ENCODE results near the gene ARID5B. TPM values are rescaled to one million over a fixed set of nuclear protein-coding genes. Genes with fewer than 3 reads are reported as not detected.
"Not testable (repeated sequence)": the region's sequence is repeated elsewhere in the genome, so short reads cannot be mapped to it uniquely, and the experiment has no call there.

The ARID5B gene
- polyA plus RNA-seq, 3 donors: 1.00 to 2.5 (median 1.5) TPM

DNA sequence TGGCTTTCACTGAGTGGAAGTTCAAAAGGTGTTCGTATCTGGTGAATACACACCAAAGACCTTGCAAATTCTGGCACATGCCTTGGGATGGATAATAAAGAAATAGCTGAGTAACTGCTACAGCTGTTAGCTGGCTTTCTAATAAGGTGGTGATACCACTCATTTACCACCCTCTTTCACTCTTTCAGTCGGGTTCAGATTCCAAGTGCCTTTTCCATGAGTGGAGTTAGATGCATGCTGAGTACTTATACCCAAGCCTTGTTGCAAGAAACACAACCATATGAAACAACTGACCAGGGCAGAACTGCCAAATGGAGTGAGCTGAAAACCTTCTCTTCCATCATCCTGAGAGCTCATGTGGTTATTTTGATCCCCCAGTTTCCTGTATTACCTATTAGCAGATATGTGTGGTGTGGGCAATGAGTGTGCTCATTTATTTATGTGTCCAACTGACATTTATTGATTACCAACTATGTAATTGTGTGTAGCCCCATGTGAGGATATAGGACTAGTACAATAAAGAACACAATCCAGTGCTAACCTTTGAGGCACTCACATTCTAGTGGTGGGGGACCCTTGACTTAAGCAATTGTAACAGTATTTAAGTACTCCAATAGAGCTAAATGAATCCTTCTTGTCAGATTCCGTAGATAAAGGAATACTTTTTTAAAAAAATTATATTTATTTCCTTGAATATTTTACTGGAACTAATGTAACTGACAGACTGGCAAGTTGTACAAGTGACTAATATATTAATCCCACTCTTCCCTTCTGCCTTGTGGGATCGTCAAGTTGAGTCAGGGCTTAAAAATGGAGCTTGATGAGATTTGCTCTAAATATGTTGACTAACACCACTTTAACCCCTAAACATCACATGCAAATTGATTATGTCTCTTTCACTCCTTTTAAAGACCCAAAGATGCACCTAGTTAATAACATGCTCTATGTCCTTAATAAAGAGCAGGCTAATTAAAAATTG is 124.7 kb downstream of the ARID5B start:
- Histone ChIP-seq H3K36me3 (replicated peaks in 1 of 2; ENCODE audit: control insufficient read depth in 1 of 2, insufficient read depth in 2 of 2, low read length in 2 of 2) (no peaks in the 10 kb centered on the region), H3K9ac (ENCODE audit: insufficient read depth, low read length, poor library complexity, severe bottlenecking) (no peak overlapping the region), H3K4me2 (replicated peaks; ENCODE audit: extremely low read depth, low read length, poor library complexity, severe bottlenecking) (no peak overlapping the region), H4K20me1 (ENCODE audit: insufficient read depth, low read length) (no peaks in the 10 kb centered on the region), H3K4me3 (replicated peaks in 1 of 3; ENCODE audit: low read depth in 2 of 3, low read length in 3 of 3) (no peak overlapping the region), H3K9me3 (replicated peaks in 1 of 2; ENCODE audit: control insufficient read depth in 1 of 2, insufficient read depth in 1 of 2, low read length in 2 of 2) (no peaks in the 10 kb centered on the region), H3K4me1 (ENCODE audit: control insufficient read depth in 1 of 2, insufficient read depth in 2 of 2, low read length in 2 of 2) (peaks cover 8 to 16% of the 10 kb centered on the region in 2 donors), H3K79me2 (ENCODE audit: insufficient read depth, low read length) (no peaks in the 10 kb centered on the region), H3K27me3 (ENCODE audit: control insufficient read depth in 2 of 2, insufficient read depth in 2 of 2, low read length in 2 of 2) (no peaks in the 10 kb centered on the region), H3K27ac (ENCODE audit: low read depth in 1 of 2, low read length in 2 of 2) (no peak overlapping the region), H2AFZ (ENCODE audit: insufficient read depth, low read depth, low read length, poor library complexity, severe bottlenecking) (no peak overlapping the region)
- Mint-ChIP-seq H3K27ac (peak overlapping the region in 1 of 7 donors; percentile 41), H3K4me3 (no peak overlapping the region), H3K27me3 (ENCODE audit: low read depth in 3 of 3) (no peaks in the 10 kb centered on the region), H3K36me3 (peaks cover 2 to 5% of the 10 kb centered on the region in 2 donors), H3K4me1 (peaks cover 25% of the 10 kb centered on the region), H3K9me3 (peaks cover 0 to 2% (median 0%) of the 10 kb centered on the region in 7 donors)
- no peak for DNase-seq
- WGBS (ENCODE audit: insufficient coverage): no CpG with 5 or more reads among the region's 4 CpGs
- intact Hi-C loops (cut with micrococcal nuclease): no loop called here
- TF ChIP-seq, protein P1, sequence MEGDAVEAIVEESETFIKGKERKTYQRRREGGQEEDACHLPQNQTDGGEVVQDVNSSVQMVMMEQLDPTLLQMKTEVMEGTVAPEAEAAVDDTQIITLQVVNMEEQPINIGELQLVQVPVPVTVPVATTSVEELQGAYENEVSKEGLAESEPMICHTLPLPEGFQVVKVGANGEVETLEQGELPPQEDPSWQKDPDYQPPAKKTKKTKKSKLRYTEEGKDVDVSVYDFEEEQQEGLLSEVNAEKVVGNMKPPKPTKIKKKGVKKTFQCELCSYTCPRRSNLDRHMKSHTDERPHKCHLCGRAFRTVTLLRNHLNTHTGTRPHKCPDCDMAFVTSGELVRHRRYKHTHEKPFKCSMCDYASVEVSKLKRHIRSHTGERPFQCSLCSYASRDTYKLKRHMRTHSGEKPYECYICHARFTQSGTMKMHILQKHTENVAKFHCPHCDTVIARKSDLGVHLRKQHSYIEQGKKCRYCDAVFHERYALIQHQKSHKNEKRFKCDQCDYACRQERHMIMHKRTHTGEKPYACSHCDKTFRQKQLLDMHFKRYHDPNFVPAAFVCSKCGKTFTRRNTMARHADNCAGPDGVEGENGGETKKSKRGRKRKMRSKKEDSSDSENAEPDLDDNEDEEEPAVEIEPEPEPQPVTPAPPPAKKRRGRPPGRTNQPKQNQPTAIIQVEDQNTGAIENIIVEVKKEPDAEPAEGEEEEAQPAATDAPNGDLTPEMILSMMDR (IDR thresholded peaks at IDR 0.05): no peak

DNA sequence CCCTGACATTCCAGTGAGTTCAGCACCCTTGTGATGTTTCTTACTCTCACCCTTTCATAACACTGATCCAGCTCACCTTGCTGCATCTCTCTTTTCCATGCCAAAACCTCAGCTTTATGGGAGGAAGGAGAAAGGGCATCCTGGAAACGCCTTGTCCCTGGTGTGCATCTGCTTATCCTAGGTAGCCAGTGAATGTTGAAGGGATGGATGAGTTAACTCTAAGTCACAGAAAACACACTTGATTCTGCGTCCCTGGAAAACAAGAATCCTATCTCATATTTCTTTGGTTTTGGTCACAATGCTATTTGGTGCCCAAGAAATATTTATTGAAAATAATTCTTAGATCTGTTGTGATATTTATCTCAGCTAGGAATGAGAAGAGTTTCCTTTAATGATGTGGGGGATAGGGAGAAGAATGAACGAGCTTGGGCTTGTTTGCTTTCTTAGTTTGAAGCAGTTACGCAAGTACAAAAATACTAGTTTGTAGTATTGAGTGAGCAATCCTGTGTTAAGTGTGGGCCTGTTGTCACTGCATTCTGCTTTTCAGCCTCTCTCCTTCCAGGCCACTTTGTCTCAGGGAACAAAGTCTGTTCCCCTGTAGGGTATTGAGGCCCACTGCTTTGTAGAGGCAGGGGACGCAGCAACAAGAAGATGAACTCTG is 126.5 kb downstream of the ARID5B start:
- Mint-ChIP-seq H3K36me3 (peaks cover 2 to 5% of the 10 kb centered on the region in 2 donors), H3K27me3 (ENCODE audit: low read depth in 3 of 3) (no peaks in the 10 kb centered on the region), H3K4me1 (peaks cover 13% of the 10 kb centered on the region), H3K4me3 (no peak overlapping the region), H3K9me3 (peaks cover 0 to 2% (median 0%) of the 10 kb centered on the region in 7 donors), H3K27ac (peak overlapping the region in 1 of 7 donors; percentile 8)
- H2AFZ ChIP-seq (ENCODE audit: insufficient read depth, low read depth, low read length, poor library complexity, severe bottlenecking): no peak overlapping the region
- H3K4me2 ChIP-seq (replicated peaks; ENCODE audit: extremely low read depth, low read length, poor library complexity, severe bottlenecking): no peak overlapping the region
- intact Hi-C loops (cut with micrococcal nuclease): no loop called here
- H3K36me3 ChIP-seq (replicated peaks in 1 of 2; ENCODE audit: control insufficient read depth in 1 of 2, insufficient read depth in 2 of 2, low read length in 2 of 2): no peaks in the 10 kb centered on the region
- no peak overlapping the region for H3K4me3 ChIP-seq (replicated peaks in 1 of 3; ENCODE audit: low read depth in 2 of 3, low read length in 3 of 3)
- H3K79me2 ChIP-seq (ENCODE audit: insufficient read depth, low read length): no peaks in the 10 kb centered on the region
- H3K9ac ChIP-seq (ENCODE audit: insufficient read depth, low read length, poor library complexity, severe bottlenecking): no peak overlapping the region
- no peak overlapping the region for H3K27ac ChIP-seq (ENCODE audit: low read depth in 1 of 2, low read length in 2 of 2)
- 75% methylated on average over 2 of the region's 5 CpGs for WGBS (ENCODE audit: insufficient coverage)
- H3K9me3 ChIP-seq (replicated peaks in 1 of 2; ENCODE audit: control insufficient read depth in 1 of 2, insufficient read depth in 1 of 2, low read length in 2 of 2): no peaks in the 10 kb centered on the region
- no peak for DNase-seq
- no peaks in the 10 kb centered on the region for H4K20me1 ChIP-seq (ENCODE audit: insufficient read depth, low read length)
- H3K27me3 ChIP-seq (ENCODE audit: control insufficient read depth in 2 of 2, insufficient read depth in 2 of 2, low read length in 2 of 2): no peaks in the 10 kb centered on the region
- peaks cover 0 to 7% of the 10 kb centered on the region in 2 donors for H3K4me1 ChIP-seq (ENCODE audit: control insufficient read depth in 1 of 2, insufficient read depth in 2 of 2, low read length in 2 of 2)
- TF ChIP-seq, protein P1 (IDR thresholded peaks at IDR 0.05): no peak

- H4K20me1 ChIP-seq (ENCODE audit: insufficient read depth, low read length); H3K27me3 Mint-ChIP-seq (ENCODE audit: low read depth in 3 of 3); H3K9ac ChIP-seq (ENCODE audit: insufficient read depth, low read length, poor library complexity, severe bottlenecking); H3K27me3 ChIP-seq (ENCODE audit: control insufficient read depth in 2 of 2, insufficient read depth in 2 of 2, low read length in 2 of 2); H3K4me3 Mint-ChIP-seq; intact Hi-C loops (cut with micrococcal nuclease); H3K9me3 ChIP-seq (replicated peaks in 1 of 2; ENCODE audit: control insufficient read depth in 1 of 2, insufficient read depth in 1 of 2, low read length in 2 of 2); H3K9me3 Mint-ChIP-seq; H3K79me2 ChIP-seq (ENCODE audit: insufficient read depth, low read length); H3K4me1 Mint-ChIP-seq; H3K4me3 ChIP-seq (replicated peaks in 1 of 3; ENCODE audit: low read depth in 2 of 3, low read length in 3 of 3); H3K36me3 Mint-ChIP-seq; H3K27ac Mint-ChIP-seq; H3K27ac ChIP-seq (ENCODE audit: low read depth in 1 of 2, low read length in 2 of 2); H3K4me2 ChIP-seq (replicated peaks; ENCODE audit: extremely low read depth, low read length, poor library complexity, severe bottlenecking); H3K4me1 ChIP-seq (ENCODE audit: control insufficient read depth in 1 of 2, insufficient read depth in 2 of 2, low read length in 2 of 2); DNase-seq; H3K36me3 ChIP-seq (replicated peaks in 1 of 2; ENCODE audit: control insufficient read depth in 1 of 2, insufficient read depth in 2 of 2, low read length in 2 of 2); H2AFZ ChIP-seq (ENCODE audit: insufficient read depth, low read depth, low read length, poor library complexity, severe bottlenecking): not testable (repeated sequence)
- WGBS (ENCODE audit: insufficient coverage): 100% methylated on average over 3 of the region's 5 CpGs
Observed at GRCh38 chr10:62028502-62028842, 127.0 kb downstream of the ARID5B start.
